Body of pancreas (tissue), 4 donors: ENCODE results near the gene SBK1.

Experiments
- CTCF ChIP-seq, 7 experiments: fragments of 450-650 bp in 4 of 7; fragments of 200-600 bp in 3 of 7; sonication (generic) in 3 of 7; IDR thresholded peaks; one replicate each; pipeline ENCODE4 v1.5.1; 2016 to 2019; ENCODE audit warnings: antibody characterized with exemption in 7 of 7
- POLR2A ChIP-seq, 3 donors: fragments of 450-650 bp; IDR thresholded peaks; one replicate each; pipeline ENCODE4 v1.6.1; 2016; ENCODE audit warnings: antibody characterized with exemption in 3 of 3, mild to moderate bottlenecking in 2 of 3

- TF ChIP-seq POLR2A (IDR thresholded peaks at IDR 0.05): no peak
- TF ChIP-seq CTCF (IDR thresholded peaks at IDR 0.05): no peak
Measured at GRCh38 chr16:28261942-28262341, 30.4 kb upstream of the SBK1 start.
